A549 (cell line): ENCODE results near the gene TBX15. TPM values are rescaled to one million over a fixed set of nuclear protein-coding genes. Genes with fewer than 3 reads are reported as not detected.

ENCODE experiments used
- ATAC-seq, 2 experiments: fragments of 200-7000 bp in 1 of 2; fragments of >200 bp in 1 of 2; cut with Nextera tagmentation in 1 of 2; cut with Tn5 transposase in 1 of 2; 3 replicates each; pipeline versions ENCODE4 v1.8.0 to v1.9.1; 2018 to 2020; ENCODE audit warnings: mild to moderate bottlenecking in 1 of 2, moderate library complexity in 1 of 2
- CTCF ChIA-PET: fragments of 300-600 bp; sonication (Branson Sonifier 250); formaldehyde crosslinking; extraction: SDS; loops from one replicate; lab custom pipeline; 2021; ENCODE audit warnings: antibody characterized with exemption, inconsistent platforms; lab: Yijun Ruan, JAX
- POLR2A ChIA-PET: fragments of 350-600 bp; formaldehyde crosslinking; extraction: SDS; loops from one replicate; lab custom pipeline; 2021; ENCODE audit warnings: antibody characterized with exemption, inconsistent platforms; lab: Yijun Ruan, JAX
- DNase-seq, 2 experiments: peaks; one replicate each; pipeline versions ENCODE4 v3.0.0 to v3.0.0-alpha.2; 2011 to 2016; ENCODE audit warnings: low read depth in 1 of 2, low spot score in 1 of 2
- FAIRE-seq: peaks from 2 replicates; lab custom pipeline; 2011; peaks lifted over from hg19 to GRCh38; lab: Jason Lieb, UNC
- H3K27ac ChIP-seq, 2 experiments: fragments of >200 bp; sonication (Bioruptor Twin); formaldehyde crosslinking; 3 replicates each; pipeline ENCODE4 v1.5.1; 2016 to 2017
- H3K4me1 ChIP-seq: fragments of >200 bp; sonication (Bioruptor Twin); formaldehyde crosslinking; 3 replicates; pipeline ENCODE4 v1.6.1; 2016
- H3K4me2 ChIP-seq: fragments of >200 bp; sonication (Bioruptor Twin); formaldehyde crosslinking; 3 replicates; pipeline ENCODE4 v1.6.1; 2016
- H3K4me3 ChIP-seq: fragments of >200 bp; sonication (Bioruptor Twin); formaldehyde crosslinking; 3 replicates; pipeline ENCODE4 v1.5.1; 2016
- H3K9me3 ChIP-seq: fragments of >200 bp; sonication (Bioruptor Twin); formaldehyde crosslinking; 3 replicates; pipeline ENCODE4 v1.6.1; 2016
- BCL3 ChIP-seq: fragments of >200 bp; sonication (Bioruptor Twin); formaldehyde crosslinking; IDR thresholded peaks from 3 replicates; pipeline ENCODE4 v1.6.1; 2016
- CBX2 ChIP-seq: fragments of 200-600 bp; sonication (generic); IDR thresholded peaks from 2 replicates; pipeline ENCODE4 v1.6.1; 2016; ENCODE audit warnings: low read depth, mild to moderate bottlenecking, borderline replicate concordance
- CHD4 ChIP-seq: fragments of 200-600 bp; sonication (generic); IDR thresholded peaks from 2 replicates; pipeline ENCODE4 v1.6.1; 2016; ENCODE audit warnings: antibody characterized with exemption, mild to moderate bottlenecking, borderline replicate concordance
- CTCF ChIP-seq: fragments of >200 bp; sonication (Bioruptor Twin); formaldehyde crosslinking; IDR thresholded peaks from 3 replicates; pipeline ENCODE4 v1.5.1; 2016
- E2F6 ChIP-seq: IDR thresholded peaks from 2 replicates; pipeline ENCODE4 v1.6.1; 2012; ENCODE audit warnings: low read depth, borderline replicate concordance
- EHMT2 ChIP-seq: fragments of 200-600 bp; sonication (generic); IDR thresholded peaks from 2 replicates; pipeline ENCODE4 v1.6.1; 2016; ENCODE audit warnings: antibody characterized with exemption, low read depth, mild to moderate bottlenecking, moderate library complexity
- ELK1 ChIP-seq: fragments of 150-350 bp; IDR thresholded peaks from 2 replicates; pipeline ENCODE4 v1.6.1; 2014; ENCODE audit warnings: low read depth, mild to moderate bottlenecking, low read length
- FOSL2 ChIP-seq, 2 experiments: fragments of 450-650 bp in 1 of 2; fragments of >200 bp in 1 of 2; sonication (Bioruptor Twin) in 1 of 2; formaldehyde crosslinking; IDR thresholded peaks; 2 replicates each; pipeline versions ENCODE4 v1.5.0 to v1.6.1; 2016 to 2020; ENCODE audit warnings: mild to moderate bottlenecking in 1 of 2, moderate library complexity in 1 of 2
- GATA3 ChIP-seq: IDR thresholded peaks from 2 replicates; pipeline ENCODE4 v1.6.1; 2012; ENCODE audit warnings: borderline replicate concordance
- HES2 ChIP-seq: fragments of >200 bp; sonication (Bioruptor Twin); formaldehyde crosslinking; IDR thresholded peaks from 2 replicates; pipeline ENCODE4 v1.6.1; 2016
- MAFK ChIP-seq: fragments of 450-650 bp; IDR thresholded peaks from 2 replicates; pipeline ENCODE4 v1.6.1; 2014; ENCODE audit not compliant: partially characterized antibody
- MAX ChIP-seq: IDR thresholded peaks from 2 replicates; pipeline ENCODE4 v1.6.1; 2012
- MAZ ChIP-seq: fragments of 150-350 bp; IDR thresholded peaks from 2 replicates; pipeline ENCODE4 v1.6.1; 2014; ENCODE audit warnings: antibody characterized with exemption, low read depth, low read length, borderline replicate concordance
- MYC ChIP-seq: IDR thresholded peaks from 2 replicates; pipeline ENCODE4 v1.6.1; 2012; ENCODE audit warnings: mild to moderate bottlenecking, inconsistent platforms, low read length, improper control_type of control experiment, borderline replicate concordance
- NPAS2 ChIP-seq: fragments of 250-450 bp; sonication (Bioruptor Pico); IDR thresholded peaks from 2 replicates; pipeline ENCODE4 v1.8.0; 2022; ENCODE audit warnings: mild to moderate bottlenecking, moderate library complexity, borderline replicate concordance
- POLR2A ChIP-seq: IDR thresholded peaks from 2 replicates; pipeline ENCODE4 v1.6.1; 2012; ENCODE audit warnings: mild to moderate bottlenecking, low read length
- RCOR1 ChIP-seq: fragments of 150-350 bp; IDR thresholded peaks from 2 replicates; pipeline ENCODE4 v1.6.1; 2014; ENCODE audit warnings: antibody characterized with exemption, low read length, low read depth
- REST ChIP-seq: fragments of 200-600 bp; sonication (generic); IDR thresholded peaks from 2 replicates; pipeline ENCODE4 v1.6.1; 2016; ENCODE audit warnings: antibody characterized with exemption, mild to moderate bottlenecking, moderate library complexity
- SMC3 ChIP-seq: fragments of >200 bp; sonication (Bioruptor Twin); formaldehyde crosslinking; IDR thresholded peaks from 3 replicates; pipeline ENCODE4 v1.6.1; 2018; ENCODE audit warnings: inconsistent platforms
- SREBF2 ChIP-seq: fragments of 450-650 bp; IDR thresholded peaks from 2 replicates; pipeline ENCODE4 v1.6.1; 2014; ENCODE audit warnings: mild to moderate bottlenecking, moderate library complexity
- TP53 ChIP-seq: fragments of 250-450 bp; sonication (Bioruptor Pico); IDR thresholded peaks from 2 replicates; pipeline ENCODE4 v1.5.0; 2021; ENCODE audit warnings: mild to moderate bottlenecking, moderate library complexity
- ZC3H11A ChIP-seq: fragments of 450-650 bp; IDR thresholded peaks from 2 replicates; pipeline ENCODE4 v1.6.1; 2014; ENCODE audit warnings: antibody characterized with exemption, mild to moderate bottlenecking
- ZFP36 ChIP-seq: fragments of 450-650 bp; IDR thresholded peaks from 2 replicates; pipeline ENCODE4 v1.6.1; 2014; ENCODE audit warnings: borderline replicate concordance; ENCODE audit not compliant: partially characterized antibody
- WGBS: methylation state at CpG from one replicate; pipeline ENCODE4 v1.1.6; 2017; ENCODE audit errors: missing lambda C conversion rate; 5-methylcytosine and 5-hydroxymethylcytosine counted together
- polyA plus RNA-seq, 4 experiments: library from polyadenylated mRNA; depleted of rRNA in 3 of 4; stranded (reverse); fragments of >200 nt; fragmentation: RNase III in 1 of 4; extraction: RNeasy Plus Mini Kit Qiagen cat#74134 plus additional on column Dnase treatment in 1 of 4; gene quantifications; 2 replicates in 3 of 4; 3 replicates in 1 of 4; pipeline ENCODE4 v1.2.3, GENCODE V29; 2011 to 2017

TBX15 gene
- polyA plus RNA-seq, 2 of the 4 experiments (the other 2 are of a cell fraction): 0.04 TPM; not detected in 1

GRCh38 chr1:118951270-118951936, 36.7 kb downstream of the TBX15 start:
- CTCF ChIA-PET: no interaction called here
- POLR2A ChIA-PET: no interaction called here
- Histone ChIP-seq H3K27ac (no peak overlapping the region), H3K4me2 (no peak overlapping the region), H3K4me1 (peaks cover 4% of the 10 kb centered on the region; the same call in 1 of the 3 replicates), H3K4me3 (no peak overlapping the region), H3K9me3 (no peaks in the 10 kb centered on the region)
- TF ChIP-seq MAFK (no peak), GATA3 (no peak), ELK1 (no peak), SREBF2 (no peak), CTCF (no peak), TP53 (CRISPR knock-in tag) (no peak), MAZ (no peak), MYC (no peak), EHMT2 (no peak), NPAS2 (no peak)
- 64% methylated on average over 2 of the region's 2 CpGs for WGBS
- no peak for ATAC-seq
- FAIRE-seq: no peak
- no peak for DNase-seq

GRCh38 chr1:118949315-118949714, 38.8 kb downstream of the TBX15 start:
- Histone ChIP-seq H3K9me3 (no peaks in the 10 kb centered on the region), H3K4me1 (peaks cover 4% of the 10 kb centered on the region; the same call in 1 of the 3 replicates), H3K4me2 (no peak overlapping the region), H3K4me3 (no peak overlapping the region), H3K27ac (no peak overlapping the region)
- POLR2A ChIA-PET: no interaction called here
- CTCF ChIA-PET: interaction anchor here (1.0 kb wide), 1 partner anchor 20 kb away, joined by 3 read pairs; no protein-coding TSS in a partner anchor
- DNase-seq: no peak
- TF ChIP-seq CBX2: no peak
- TF ChIP-seq BCL3: no peak
- TF ChIP-seq CTCF: no peak
- no peak for TF ChIP-seq MAFK
- TF ChIP-seq MAX: no peak
- TF ChIP-seq CHD4: no peak
- no peak for TF ChIP-seq SREBF2
- TF ChIP-seq ZFP36: no peak
- no peak for TF ChIP-seq E2F6
- no peak for TF ChIP-seq SMC3
- no peak for TF ChIP-seq REST
- no peak for TF ChIP-seq GATA3
- no peak for TF ChIP-seq RCOR1
- no peak for TF ChIP-seq HES2
- no peak for TF ChIP-seq FOSL2 (IDR thresholded peaks at IDR 0.05)
- TF ChIP-seq FOSL2 (CRISPR knock-in tag; IDR thresholded peaks at IDR 0.05): no peak
- no peak for TF ChIP-seq POLR2A
- TF ChIP-seq ZC3H11A: no peak
- 81% methylated on average over 2 of the region's 2 CpGs for WGBS
- FAIRE-seq: no peak
- ATAC-seq: no peak
